Activated naive CD4-positive, alpha-beta T cell treated with anti-CD3 and anti-CD28 coated beads, Interleukin-2, amount 50 U/mL, for 72 hours (primary cell): Measurements from ENCODE around the gene PTPRD. TPM values are rescaled to one million over a fixed set of nuclear protein-coding genes. Genes with fewer than 3 reads are reported as not detected.

Source experiments
- ATAC-seq, 2 donors: fragments of 150-1000 bp; cut with Tn5 transposase; 2 replicates each; pipeline ENCODE4 v1.10.0; 2021; ENCODE audit warnings: mild to moderate bottlenecking in 2 of 2, moderate library complexity in 2 of 2
- DNase-seq, 2 donors: peaks; one replicate each; pipeline ENCODE4 v3.0.0; 2021 to 2022; ENCODE audit warnings: low spot score in 2 of 2
- H3K27ac Mint-ChIP-seq, 2 donors: one replicate each; pipeline ENCODE4 v1.8.0; 2022; ENCODE audit warnings: mild to moderate bottlenecking in 2 of 2, mixed read lengths in 2 of 2
- H3K36me3 Mint-ChIP-seq, 2 donors: one replicate each; pipeline ENCODE4 v1.8.0; 2022; ENCODE audit warnings: mixed read lengths in 2 of 2
- H3K9me3 Mint-ChIP-seq, 2 donors: one replicate each; pipeline ENCODE4 v1.8.0; 2022; ENCODE audit warnings: mixed read lengths in 2 of 2
- total RNA-seq, 2 donors: library from RNA; stranded (reverse); gene quantifications; one replicate each; pipeline ENCODE4 v1.2.3, GENCODE V29; 2022

Gene PTPRD
- total RNA-seq, 2 donors from 2014 or later: not detected

GRCh38 chr9:8857926-8858595 lies 1754.7 kb downstream of the PTPRD start:
- ATAC-seq (peak in 1 of 2 donors; percentile 38), DNase-seq (no peak)
- H3K36me3 Mint-ChIP-seq: peaks cover 0 to 10% of the 10 kb centered on the region in 2 donors
- no peaks in the 10 kb centered on the region for H3K9me3 Mint-ChIP-seq
- H3K27ac Mint-ChIP-seq: no peak overlapping the region

GRCh38 chr9:8857068-8857925 lies 1755.5 kb downstream of the PTPRD start:
- peaks cover 0 to 10% of the 10 kb centered on the region in 2 donors for H3K36me3 Mint-ChIP-seq
- no peaks in the 10 kb centered on the region for H3K9me3 Mint-ChIP-seq
- H3K27ac Mint-ChIP-seq: no peak overlapping the region
- DNase-seq (no peak), ATAC-seq (peak in 1 of 2 donors; percentile 40)

- no peaks in the 10 kb centered on the region for H3K9me3 Mint-ChIP-seq
- H3K36me3 Mint-ChIP-seq: peaks cover 0 to 10% of the 10 kb centered on the region in 2 donors
- H3K27ac Mint-ChIP-seq: no peak overlapping the region
- no peak for ATAC-seq
- no peak for DNase-seq
These were observed 1756.3 kb downstream of the PTPRD start for GRCh38 chr9:8856396-8857067.

DNA sequence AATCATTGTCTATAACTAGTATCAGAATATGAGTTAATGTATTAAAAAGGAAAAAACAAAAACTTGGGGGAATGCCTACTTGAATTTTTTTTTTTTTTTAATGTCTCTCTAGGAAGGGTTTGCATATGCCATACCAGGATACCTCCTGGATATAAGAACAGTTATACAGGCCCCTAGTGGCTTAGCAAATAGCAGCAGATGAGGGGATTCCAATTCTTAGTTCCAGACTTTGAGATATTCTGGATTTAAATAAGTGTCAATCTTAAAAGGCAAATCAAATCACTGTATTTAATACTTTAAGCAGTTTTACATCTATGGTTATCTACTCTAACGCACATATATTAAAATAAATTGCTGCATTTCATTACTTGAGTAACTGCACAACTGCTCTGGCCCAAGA lies 1757.8 kb downstream of the PTPRD start:
- peaks cover 0 to 10% of the 10 kb centered on the region in 2 donors for H3K36me3 Mint-ChIP-seq
- no peak overlapping the region for H3K27ac Mint-ChIP-seq
- DNase-seq (no peak), ATAC-seq (no peak)
- no peaks in the 10 kb centered on the region for H3K9me3 Mint-ChIP-seq

GRCh38 chr9:8852301-8852864 lies 1760.4 kb downstream of the PTPRD start:
- Mint-ChIP-seq H3K9me3 (no peaks in the 10 kb centered on the region), H3K36me3 (no peaks in the 10 kb centered on the region), H3K27ac (no peak overlapping the region)
- ATAC-seq (no peak), DNase-seq (no peak)

DNA sequence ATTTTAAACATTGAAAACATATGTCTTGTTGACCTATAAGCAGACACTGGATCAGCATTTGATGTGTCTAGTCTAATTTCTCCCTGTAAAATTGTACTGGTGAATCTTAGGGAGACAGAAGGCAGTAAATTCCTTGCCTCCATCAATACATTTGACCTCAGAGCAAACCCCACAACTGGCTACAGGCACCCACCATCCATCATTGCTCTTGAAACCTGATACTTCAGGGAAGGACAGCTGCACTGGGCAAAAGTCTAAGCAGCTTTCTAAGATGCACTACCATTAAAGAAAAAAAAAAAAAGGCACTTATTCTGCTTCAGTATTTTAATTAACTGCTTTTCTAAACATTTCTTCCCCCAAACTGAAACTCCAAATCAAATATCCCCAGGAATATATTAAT lies 1761.9 kb downstream of the PTPRD start:
- DNase-seq (no peak), ATAC-seq (no peak)
- no peaks in the 10 kb centered on the region for H3K9me3 Mint-ChIP-seq

GRCh38 chr9:8845808-8846207 lies 1767.0 kb downstream of the PTPRD start:
- DNase-seq (no peak), ATAC-seq (no peak)
- Mint-ChIP-seq H3K9me3 (no peaks in the 10 kb centered on the region), H3K27ac (no peak overlapping the region), H3K36me3 (no peaks in the 10 kb centered on the region)

More for the DNA sequence above, 1761.9 kb downstream of the PTPRD start:
- Mint-ChIP-seq H3K36me3 (no peaks in the 10 kb centered on the region), H3K27ac (no peak overlapping the region)

GRCh38 chr9:8845376-8845775 lies 1767.4 kb downstream of the PTPRD start:
- Mint-ChIP-seq H3K27ac (no peak overlapping the region), H3K9me3 (no peaks in the 10 kb centered on the region), H3K36me3 (no peaks in the 10 kb centered on the region)
- ATAC-seq: no peak
- no peak for DNase-seq

DNA sequence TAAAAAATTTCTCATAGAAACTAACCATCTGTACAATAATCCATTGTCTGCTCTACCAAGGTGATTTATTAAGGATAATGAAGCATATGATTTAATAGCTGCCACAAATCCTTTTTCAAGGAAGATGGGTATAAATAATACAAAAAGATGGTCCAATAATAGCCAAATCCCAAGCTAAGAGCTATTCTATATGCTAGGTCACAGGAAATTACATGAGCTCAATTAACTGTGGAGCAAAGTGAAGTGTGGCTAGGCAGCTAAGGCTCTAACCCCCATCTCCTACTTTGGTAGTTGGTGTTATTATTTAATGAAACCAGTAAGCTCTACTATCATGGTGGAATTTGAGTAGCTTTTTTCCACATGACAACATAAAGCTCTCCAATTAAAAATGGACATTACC lies 1768.3 kb downstream of the PTPRD start:
- H3K36me3 Mint-ChIP-seq: no peaks in the 10 kb centered on the region
- no peak overlapping the region for H3K27ac Mint-ChIP-seq
- ATAC-seq (no peak), DNase-seq (no peak)
- H3K9me3 Mint-ChIP-seq: no peaks in the 10 kb centered on the region

DNA sequence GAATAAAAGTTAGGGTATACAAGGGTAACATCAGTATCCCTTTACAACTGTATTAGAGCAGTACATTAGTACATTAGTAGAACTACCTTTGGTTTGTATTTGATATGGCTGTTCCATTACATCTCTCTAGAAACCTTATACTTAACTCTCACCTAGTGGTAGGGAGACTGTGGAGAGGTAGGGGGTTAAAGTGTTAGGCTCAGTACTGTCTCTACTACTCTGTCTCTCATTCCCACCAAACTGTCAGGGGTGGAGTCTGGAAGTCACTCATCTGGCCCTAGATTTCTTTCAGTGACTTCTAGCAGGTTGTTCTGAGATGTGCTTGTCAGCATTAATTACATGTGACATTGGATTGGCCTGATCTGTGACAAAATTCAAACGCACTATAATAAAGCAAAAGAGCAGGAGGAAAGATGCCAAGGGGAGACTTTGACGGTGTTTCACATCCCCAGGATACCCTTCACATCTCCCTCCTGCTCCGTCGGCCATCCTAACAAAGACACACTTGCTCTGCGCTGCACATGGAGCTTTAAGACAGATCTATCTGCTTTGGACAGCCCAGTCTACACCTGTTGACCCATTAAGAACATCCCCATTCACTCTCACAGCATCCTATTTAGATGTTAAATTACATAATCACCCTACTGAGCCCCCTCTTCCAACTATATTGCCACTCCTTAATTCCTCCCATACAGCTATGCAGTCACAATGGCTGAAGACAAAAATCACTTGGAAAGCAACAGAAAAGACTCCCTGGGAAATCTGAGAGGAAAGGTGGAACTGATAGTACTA lies 1770.2 kb downstream of the PTPRD start:
- no peak for ATAC-seq
- Mint-ChIP-seq H3K27ac (no peak overlapping the region), H3K9me3 (no peaks in the 10 kb centered on the region), H3K36me3 (no peaks in the 10 kb centered on the region)
- no peak for DNase-seq

- no peak for ATAC-seq
These were observed 1774.7 kb downstream of the PTPRD start for GRCh38 chr9:8838136-8838535.

GRCh38 chr9:8835291-8835690 lies 1777.5 kb downstream of the PTPRD start:
- no peaks in the 10 kb centered on the region for H3K9me3 Mint-ChIP-seq
- DNase-seq (no peak), ATAC-seq (no peak)
- H3K36me3 Mint-ChIP-seq: no peaks in the 10 kb centered on the region
- no peak overlapping the region for H3K27ac Mint-ChIP-seq

More at GRCh38 chr9:8838136-8838535, 1774.7 kb downstream of the PTPRD start:
- Mint-ChIP-seq H3K36me3 (no peaks in the 10 kb centered on the region), H3K27ac (no peak overlapping the region), H3K9me3 (no peaks in the 10 kb centered on the region)
- no peak for DNase-seq

DNA sequence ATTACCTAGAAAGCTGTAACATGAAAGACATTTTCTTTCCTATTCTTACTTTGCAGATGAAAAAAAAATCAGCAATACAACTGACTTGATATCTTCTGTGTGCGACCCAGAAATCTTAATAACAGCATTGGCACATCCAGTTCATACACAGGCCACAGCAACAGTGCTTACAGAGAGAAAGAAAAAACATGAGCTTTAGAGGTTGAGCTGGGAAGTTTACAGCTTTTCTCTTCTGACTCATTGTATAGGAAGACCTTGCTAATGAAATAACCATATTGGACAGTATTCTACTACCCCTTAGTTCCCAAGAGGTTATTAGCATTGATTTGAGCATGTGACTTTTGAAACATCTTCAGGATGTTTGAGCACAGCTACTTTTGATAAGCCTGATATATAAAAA lies 1779.8 kb downstream of the PTPRD start:
- DNase-seq: no peak
- H3K27ac Mint-ChIP-seq: no peak overlapping the region
- no peaks in the 10 kb centered on the region for H3K9me3 Mint-ChIP-seq
- H3K36me3 Mint-ChIP-seq: no peaks in the 10 kb centered on the region
- ATAC-seq: no peak

- Mint-ChIP-seq H3K36me3 (no peaks in the 10 kb centered on the region), H3K27ac (no peak overlapping the region), H3K9me3 (no peaks in the 10 kb centered on the region)
- DNase-seq: no peak
- no peak for ATAC-seq
These were observed 1780.4 kb downstream of the PTPRD start for GRCh38 chr9:8832386-8832785.

- H3K36me3 Mint-ChIP-seq: no peaks in the 10 kb centered on the region
- no peak overlapping the region for H3K27ac Mint-ChIP-seq
- peaks cover 4% of the 10 kb centered on the region in 2 donors for H3K9me3 Mint-ChIP-seq
- DNase-seq: no peak
- no peak for ATAC-seq
These were observed 1781.2 kb downstream of the PTPRD start for GRCh38 chr9:8831568-8831967.

- no peaks in the 10 kb centered on the region for H3K36me3 Mint-ChIP-seq
- DNase-seq (no peak), ATAC-seq (no peak)
- no peak overlapping the region for H3K27ac Mint-ChIP-seq
- peaks cover 9% of the 10 kb centered on the region in 2 donors for H3K9me3 Mint-ChIP-seq
These were observed 1786.5 kb downstream of the PTPRD start for GRCh38 chr9:8826281-8826680.
